HG03565 (cell line): ENCODE measurements around the gene BDKRB2.

Experiments
- ATAC-seq: cut with Tn5 transposase; IDR thresholded peaks from one replicate; pipeline ENCODE4 v1.9.1; 2021; ENCODE audit warnings: mild to moderate bottlenecking, moderate library complexity; ENCODE audit not compliant: unreplicated experiment

BDKRB2 gene

DNA sequence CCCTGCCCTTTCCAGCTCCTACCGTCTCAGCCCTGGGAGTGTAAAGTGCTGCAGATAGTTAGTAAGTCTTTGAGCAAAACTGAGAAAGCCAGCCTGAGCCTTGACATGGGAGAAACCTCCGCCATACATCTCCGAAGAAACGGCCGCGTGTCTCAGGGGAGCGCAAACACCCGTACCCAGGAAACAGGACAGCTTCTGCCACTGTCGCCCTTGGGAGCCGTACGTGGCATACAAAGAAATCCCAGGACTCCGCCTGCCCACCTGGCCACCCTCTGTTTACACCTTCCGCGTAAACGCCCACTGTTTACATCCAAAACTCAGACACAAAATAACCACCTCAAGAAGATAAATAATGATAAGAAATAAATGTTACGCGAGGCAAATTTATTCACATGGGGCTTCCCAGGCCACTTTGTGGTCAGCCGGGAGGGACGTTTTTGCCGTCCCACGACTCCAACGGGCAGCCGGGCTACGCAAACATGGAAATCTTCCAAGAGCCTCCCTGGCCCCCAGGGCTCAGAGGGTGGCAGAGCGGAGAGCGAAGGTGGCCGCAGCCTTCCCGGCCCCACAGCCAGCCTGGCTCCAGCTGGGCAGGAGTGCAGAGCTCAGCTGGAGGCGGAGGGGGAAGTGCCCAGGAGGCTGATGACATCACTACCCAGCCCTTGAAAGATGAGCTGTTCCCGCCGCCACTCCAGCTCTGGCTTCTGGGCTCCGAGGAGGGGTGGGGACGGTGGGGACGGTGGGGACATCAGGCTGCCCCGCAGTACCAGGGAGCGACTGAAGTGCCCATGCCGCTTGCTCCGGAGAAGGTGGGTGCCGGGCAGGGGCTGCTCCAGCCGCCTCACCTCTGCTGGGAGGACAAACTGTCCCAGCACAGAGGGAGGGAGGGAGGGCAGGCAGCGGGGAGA is at the start of gene BDKRB2:
BDKRB2 (plus strand) TSS at position 689 of the 908 bp plus-strand sequence. CDS start 32,269 bp downstream, outside the sequence.
- ATAC-seq, result no peak

DNA sequence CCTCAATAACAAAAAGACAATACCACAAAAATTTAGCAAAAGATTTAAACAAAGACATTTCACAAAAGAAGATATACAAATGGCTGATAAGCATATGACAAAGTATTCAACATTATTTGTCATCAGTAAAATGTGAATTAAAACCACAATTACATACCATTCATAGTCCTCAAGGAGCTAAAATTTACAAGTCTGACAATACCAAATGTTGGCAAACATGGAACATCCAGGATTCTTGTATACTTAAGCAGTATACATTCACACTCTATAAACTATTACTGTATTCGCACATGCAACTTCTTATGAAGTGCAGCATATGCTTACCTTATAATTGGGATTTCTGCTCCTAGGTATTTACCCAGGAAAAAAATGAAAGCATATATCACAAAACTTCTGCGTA is 49.7 kb upstream of the BDKRB2 start:
- ATAC-seq, result no peak

DNA sequence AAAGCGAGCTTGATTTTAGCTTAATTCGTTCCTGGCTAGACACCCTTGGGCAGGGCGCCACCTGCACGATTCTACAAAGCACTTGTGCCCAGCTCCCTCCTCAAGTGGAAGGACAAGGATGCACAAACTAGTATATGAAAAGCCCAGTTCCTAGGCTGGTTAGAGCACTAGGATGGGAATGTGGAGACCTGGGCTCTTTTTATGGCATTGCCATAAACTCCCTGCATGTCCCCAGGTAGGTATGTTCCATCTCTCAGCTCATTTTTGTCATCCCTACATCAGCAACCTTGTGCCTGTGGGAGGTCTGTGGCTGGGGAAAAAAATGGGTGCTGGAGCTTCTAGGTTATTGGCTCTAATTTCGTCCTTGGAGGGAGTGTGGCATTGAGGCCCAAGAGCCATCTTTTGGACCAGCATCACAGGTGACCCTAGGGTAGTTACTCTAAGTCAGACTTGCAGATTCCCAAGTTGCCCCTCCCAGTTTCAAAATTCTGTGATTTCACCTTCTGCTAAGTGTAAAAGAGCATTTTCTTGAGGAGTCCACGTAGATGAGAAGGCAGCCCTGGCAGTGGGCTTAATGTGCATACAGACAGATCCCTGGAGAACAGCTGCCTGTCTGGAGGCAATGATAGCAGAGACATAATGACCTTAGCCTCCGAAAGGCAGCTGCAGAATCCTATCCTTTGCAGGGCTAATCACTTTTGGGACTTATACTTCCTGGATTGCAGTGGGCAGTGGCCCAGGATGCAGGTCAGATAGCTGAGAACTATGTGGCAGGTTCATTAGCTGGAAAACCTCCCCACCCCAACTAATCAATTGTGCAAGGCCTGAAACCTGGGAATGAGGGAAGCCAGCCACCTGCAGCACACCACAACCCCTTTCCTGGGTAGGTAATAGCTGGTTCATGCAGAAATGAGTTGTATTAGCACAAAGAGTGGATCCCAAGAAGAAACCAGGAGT is 47.6 kb upstream of the BDKRB2 start:
- ATAC-seq, result no peak

GRCh38 chr14:96158735-96159134 is 45.9 kb upstream of the BDKRB2 start:
- ATAC-seq, result no peak

- no peak for ATAC-seq
These were observed 44.3 kb upstream of the BDKRB2 start for GRCh38 chr14:96160076-96160912.

GRCh38 chr14:96160913-96161310 is 43.7 kb upstream of the BDKRB2 start:
- no peak for ATAC-seq

DNA sequence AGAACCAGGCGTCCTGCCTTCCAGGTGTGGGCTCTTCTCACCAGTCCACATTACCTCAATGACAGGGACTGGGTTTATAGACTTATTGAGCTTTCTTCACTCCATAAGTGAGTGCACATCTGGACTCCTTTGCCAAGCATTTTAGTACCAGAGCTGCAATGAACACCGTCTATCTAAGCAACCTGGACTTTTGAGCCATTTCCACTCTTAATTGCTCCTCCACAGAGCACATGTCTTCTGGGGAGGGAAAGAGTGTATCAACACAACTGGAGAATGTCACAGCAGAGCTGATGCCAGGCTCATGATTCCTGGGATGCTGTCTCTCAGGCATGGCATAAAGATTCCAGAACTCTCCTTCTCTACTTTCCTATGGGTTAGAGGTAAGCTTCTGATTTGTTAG is 43.0 kb upstream of the BDKRB2 start:
- no peak for ATAC-seq

- no peak for ATAC-seq
These were observed 42.4 kb upstream of the BDKRB2 start for GRCh38 chr14:96162265-96162664.

DNA sequence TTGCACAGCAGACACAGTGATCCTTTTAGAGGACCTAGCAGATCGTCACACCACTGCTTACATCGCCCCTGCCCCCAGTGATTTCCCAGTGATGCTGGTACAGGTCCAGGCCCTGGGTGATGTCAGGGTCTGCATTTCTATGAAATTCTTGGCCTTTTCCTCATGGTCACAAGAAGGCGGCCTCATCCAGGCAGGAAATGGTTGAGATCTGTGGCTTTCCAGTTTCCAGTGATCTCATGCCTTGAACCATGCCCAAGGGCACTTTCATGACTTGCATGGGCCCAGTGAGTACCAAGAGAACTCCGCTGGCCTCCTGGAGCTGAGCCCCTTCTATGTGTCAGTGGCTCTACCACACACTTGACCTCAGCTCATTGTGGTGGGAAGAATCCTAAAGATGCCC is 41.9 kb upstream of the BDKRB2 start:
- ATAC-seq, result no peak

GRCh38 chr14:96164861-96165490 is 39.7 kb upstream of the BDKRB2 start:
- no peak for ATAC-seq

DNA sequence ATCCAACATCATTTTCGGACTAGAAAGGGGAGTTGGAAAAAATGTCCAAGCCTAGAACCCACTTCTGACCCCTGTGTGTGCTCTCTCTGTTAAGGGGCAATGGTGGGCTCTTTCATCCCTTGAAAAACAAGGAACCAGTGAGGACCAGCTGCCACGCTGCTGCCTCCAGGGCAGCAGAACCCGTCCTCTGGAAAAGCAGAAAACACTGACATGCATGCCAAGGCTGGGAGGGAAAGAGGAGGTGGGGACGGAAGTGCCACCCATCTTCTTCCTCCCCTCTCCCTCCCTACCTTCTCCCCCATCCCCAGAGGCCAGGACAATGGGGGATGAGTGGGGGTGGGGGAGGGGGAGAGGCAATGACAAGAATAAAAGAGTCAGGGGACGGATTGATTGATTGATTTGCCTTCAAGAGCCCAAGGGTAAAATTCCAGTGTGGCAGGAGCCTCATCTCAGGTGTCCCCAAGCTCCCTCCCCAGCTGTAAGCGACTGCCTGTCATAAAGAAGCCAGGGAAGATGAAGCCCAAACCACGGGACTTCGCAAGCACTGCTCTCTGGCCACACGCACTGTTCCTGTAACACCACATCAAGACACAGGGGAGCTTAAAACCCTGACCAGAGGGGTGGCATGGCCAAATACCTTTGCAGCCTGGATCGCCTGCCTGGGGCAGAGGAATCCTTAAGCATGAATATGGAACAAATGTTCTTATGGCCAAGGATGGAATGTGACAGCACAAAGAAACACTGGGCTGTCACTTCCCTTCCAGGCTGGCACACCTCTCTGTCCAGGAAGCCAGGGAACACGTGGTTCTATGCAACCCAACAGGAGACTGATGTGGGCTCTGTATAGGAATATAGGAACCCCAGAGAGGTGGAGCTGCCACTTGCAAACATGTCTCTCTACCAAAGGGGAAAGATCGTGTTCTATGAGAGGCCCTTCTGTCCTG is 38.9 kb upstream of the BDKRB2 start:
- no peak for ATAC-seq

DNA sequence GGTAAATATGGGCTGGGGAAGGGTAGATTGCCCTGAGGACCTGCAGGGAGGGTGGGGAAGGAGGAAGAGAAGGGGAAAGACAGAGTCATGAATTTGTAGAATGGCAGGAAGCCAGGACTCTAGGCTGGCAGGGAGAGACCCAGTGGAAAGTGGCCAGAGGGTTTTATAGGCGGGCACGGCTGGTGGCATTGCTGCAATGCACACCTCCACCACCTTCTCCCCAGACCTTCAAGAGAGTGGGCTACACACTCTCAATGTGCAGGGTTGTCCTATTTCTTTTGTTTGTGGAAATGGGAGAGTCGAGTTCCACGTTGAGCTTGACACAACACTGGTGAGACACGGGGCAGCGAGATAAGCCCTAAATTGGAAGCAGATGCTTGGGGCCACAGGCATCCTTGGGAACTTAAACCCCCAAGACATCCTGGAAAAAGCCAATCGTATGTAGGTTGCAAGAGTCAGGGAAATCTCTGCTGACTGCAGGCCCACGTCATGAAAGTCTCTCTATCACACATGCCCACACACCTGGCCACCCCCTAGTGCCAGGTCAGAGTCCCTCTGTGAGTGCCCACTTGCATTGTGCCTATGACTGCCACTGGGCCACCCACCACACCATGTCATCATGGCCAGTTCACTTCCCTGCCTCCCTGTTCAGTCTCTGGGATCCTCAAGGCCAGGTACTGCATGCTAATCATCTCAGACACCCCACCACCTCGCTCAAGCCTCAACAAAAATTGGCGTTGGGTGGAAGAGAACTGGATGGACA is 38.0 kb upstream of the BDKRB2 start:
- ATAC-seq, result no peak

DNA sequence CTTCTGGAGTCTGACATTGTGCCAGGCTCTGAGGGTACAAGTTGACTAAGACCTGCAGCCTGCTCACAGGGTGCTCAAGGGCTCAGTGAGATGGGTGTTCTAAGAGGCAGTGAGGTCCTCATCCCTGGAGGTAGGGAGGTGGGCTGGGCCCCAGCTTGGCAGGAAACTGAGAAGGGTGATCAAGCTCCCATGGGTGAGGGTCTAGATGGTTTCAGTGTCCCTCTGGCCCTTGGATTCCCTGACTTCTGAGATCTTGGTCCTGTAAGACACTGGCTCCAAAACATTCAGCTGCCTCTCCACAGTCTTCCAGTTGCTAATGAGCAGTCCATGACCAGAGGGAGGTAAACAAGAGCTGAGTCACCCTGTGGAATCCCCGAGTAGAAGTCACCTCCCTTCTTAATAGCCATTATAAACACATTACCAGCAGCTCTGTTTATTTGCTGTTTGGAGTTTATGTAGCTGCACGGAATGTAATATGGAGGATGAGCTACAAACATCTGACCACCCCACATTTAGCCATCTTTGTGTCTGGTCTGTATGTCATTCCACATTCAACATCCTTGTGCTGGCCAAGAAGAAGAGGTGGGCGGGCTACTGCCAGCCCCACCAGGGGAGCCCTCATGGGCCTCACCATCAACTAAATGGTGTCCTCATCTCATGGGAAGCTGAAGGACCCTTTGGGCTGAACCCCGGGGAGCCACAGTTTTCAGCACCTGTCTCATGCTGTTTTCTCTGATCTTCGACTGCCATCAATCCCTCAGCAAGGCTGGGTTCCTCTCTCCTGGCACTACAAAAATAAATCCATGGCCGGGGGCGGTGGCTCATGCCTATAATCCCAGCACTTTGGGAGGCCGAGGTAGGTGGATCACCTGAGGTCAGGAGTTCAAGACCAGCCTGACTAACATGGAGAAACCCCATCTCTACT is 37.2 kb upstream of the BDKRB2 start:
- no peak for ATAC-seq

GRCh38 chr14:96168581-96168980 is 36.1 kb upstream of the BDKRB2 start:
- ATAC-seq, result no peak

DNA sequence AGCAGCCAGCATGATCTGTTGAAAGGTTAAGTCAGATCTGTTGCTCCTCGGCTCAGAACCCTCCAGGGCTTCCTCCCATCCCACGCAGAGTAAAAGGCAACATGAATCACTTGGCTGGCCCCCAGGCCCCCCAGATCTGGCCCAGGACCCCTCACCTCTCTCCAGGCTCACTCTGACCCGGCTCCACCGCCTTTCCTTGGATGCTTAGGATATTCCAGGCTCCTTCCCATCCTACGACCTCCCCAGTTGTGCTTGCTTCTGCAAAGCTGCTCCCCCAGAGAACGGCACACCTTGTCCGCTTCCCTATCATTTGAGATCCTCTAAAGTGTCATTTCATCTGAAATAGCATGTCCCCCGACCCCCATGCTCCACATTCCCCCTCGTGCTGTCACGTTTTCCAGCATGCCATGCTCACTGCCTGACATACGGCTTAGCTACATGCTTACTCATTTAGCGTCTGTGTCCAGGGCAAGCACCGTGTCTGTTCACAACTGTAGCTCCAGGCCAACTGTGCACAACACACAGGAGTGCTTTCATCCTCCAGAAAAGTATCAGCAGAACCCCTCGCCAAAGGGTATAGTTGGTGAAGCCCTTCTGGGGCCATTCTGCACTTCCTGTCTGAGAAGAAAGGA is 33.6 kb upstream of the BDKRB2 start:
- no peak for ATAC-seq

DNA sequence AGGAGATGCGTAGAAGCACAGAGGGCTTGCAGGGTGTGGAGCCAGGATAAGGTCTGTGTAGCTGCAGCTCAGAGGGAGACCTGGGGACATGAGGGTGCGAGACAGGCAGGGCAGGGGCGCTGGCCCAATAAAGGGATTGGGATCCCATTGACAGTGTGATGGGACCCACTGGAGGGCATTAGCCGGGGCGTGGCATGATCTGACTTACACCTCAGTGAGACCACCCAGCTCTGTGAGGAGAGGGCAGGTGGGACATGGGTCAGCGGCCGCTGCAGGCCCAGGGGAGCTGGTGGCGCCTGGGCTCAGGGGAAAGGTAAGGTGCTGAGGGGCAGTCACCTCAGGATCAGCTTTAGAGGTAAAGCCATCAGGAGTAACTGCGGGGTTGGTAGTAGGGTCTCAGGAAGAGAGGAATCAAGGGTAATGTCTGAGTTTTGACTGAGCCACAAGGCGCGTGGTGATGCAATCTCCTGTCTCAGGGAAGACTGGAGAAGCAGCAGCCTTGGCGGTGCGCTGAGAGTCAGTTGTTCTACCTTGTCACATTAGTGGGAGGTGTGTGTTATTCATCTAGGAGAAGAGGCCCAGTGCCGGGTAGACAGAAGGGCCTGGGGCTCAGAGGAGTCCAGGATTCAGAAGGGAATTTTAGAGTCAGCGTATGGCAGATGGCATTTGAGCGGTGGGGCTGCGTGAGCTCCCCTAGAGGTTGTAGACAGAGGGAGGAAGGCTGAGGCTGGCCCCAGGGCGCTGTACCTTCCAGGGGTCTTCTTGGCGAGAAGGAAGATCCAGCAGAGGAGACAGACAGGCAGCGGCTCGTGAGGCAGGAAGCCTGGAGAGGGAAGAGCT is 30.8 kb upstream of the BDKRB2 start:
- ATAC-seq, result no peak
